OCI-LY1 (cell line): ENCODE data around the gene PLEKHG4.

Experiments
- H2AFZ ChIP-seq: fragments of 200-600 bp; sonication (generic), shearing (Covaris generic); 2 replicates; pipeline ENCODE4 v1.6.0; 2014; ENCODE audit warnings: antibody characterized with exemption, mild to moderate bottlenecking, low read length
- H3F3A ChIP-seq: fragments of 200-600 bp; sonication (generic), shearing (Covaris generic); 2 replicates; pipeline ENCODE4 v1.6.0; 2014; ENCODE audit warnings: mild to moderate bottlenecking, antibody characterized with exemption, low read length, moderate library complexity; ENCODE audit not compliant: insufficient read depth
- H3K27ac ChIP-seq: fragments of 200-600 bp; sonication (generic); 2 replicates; pipeline ENCODE4 v1.5.1; 2014; ENCODE audit warnings: low read length, mixed run types, mild to moderate bottlenecking, low read depth; ENCODE audit not compliant: poor library complexity, severe bottlenecking
- H3K27me3 ChIP-seq: fragments of 200-600 bp; sonication (generic); 2 replicates; pipeline ENCODE4 v1.6.0; 2014; ENCODE audit warnings: antibody characterized with exemption, mild to moderate bottlenecking, low read length, moderate library complexity; ENCODE audit not compliant: insufficient read depth
- H3K36me3 ChIP-seq: fragments of 200-600 bp; sonication (generic); 2 replicates; pipeline ENCODE4 v1.6.1; 2014; ENCODE audit warnings: mild to moderate bottlenecking, antibody characterized with exemption, low read length, moderate library complexity, mixed read lengths; ENCODE audit not compliant: insufficient read depth
- H3K4me1 ChIP-seq: fragments of 200-600 bp; sonication (generic); 2 replicates; pipeline ENCODE4 v1.5.1; 2014; ENCODE audit warnings: mild to moderate bottlenecking, low read length, moderate library complexity; ENCODE audit not compliant: insufficient read depth, severe bottlenecking
- H3K4me2 ChIP-seq: fragments of 200-600 bp; sonication (generic), shearing (Covaris generic); 2 replicates; pipeline ENCODE4 v1.6.1; 2014; ENCODE audit warnings: low read length
- H3K4me3 ChIP-seq: fragments of 200-600 bp; sonication (generic); 2 replicates; pipeline ENCODE4 v1.5.1; 2014; ENCODE audit warnings: low read length, low read depth, mild to moderate bottlenecking, mixed read lengths; ENCODE audit not compliant: poor library complexity, severe bottlenecking
- H3K79me2 ChIP-seq: fragments of 200-600 bp; shearing (Covaris generic); 2 replicates; pipeline ENCODE4 v1.6.1; 2016; ENCODE audit warnings: mixed run types, low read length, mixed read lengths; ENCODE audit not compliant: insufficient read depth
- H3K9ac ChIP-seq: fragments of 200-600 bp; sonication (generic), shearing (Covaris generic); 2 replicates; pipeline ENCODE4 v1.6.1; 2014; ENCODE audit warnings: mild to moderate bottlenecking, low read length, mixed read lengths
- H3K9me2 ChIP-seq: fragments of 200-600 bp; sonication (generic), shearing (Covaris generic); 2 replicates; pipeline ENCODE4 v1.6.1; 2014; ENCODE audit warnings: low read depth, mild to moderate bottlenecking, low read length, mixed read lengths
- H3K9me3 ChIP-seq: fragments of 200-600 bp; shearing (Covaris generic); 2 replicates; pipeline ENCODE4 v1.6.1; 2014; ENCODE audit warnings: low read length, mixed read lengths
- H4K20me1 ChIP-seq: fragments of 200-600 bp; sonication (generic), shearing (Covaris generic); 2 replicates; pipeline ENCODE4 v1.6.0; 2016; ENCODE audit warnings: mild to moderate bottlenecking, low read length; ENCODE audit not compliant: insufficient read depth
- EZH2 ChIP-seq: fragments of 200-600 bp; sonication (generic), shearing (Covaris generic); IDR thresholded peaks from 2 replicates; pipeline ENCODE4 v1.8.0; 2017; ENCODE audit warnings: borderline replicate concordance, mixed run types, mild to moderate bottlenecking, antibody characterized with exemption, low read length, moderate library complexity, mixed read lengths
- TF ChIP-seq, protein P1 (sequence below): fragments of 200-600 bp; sonication (generic), shearing (Covaris generic); IDR thresholded peaks from 2 replicates; pipeline ENCODE4 v1.5.1; 2017; ENCODE audit warnings: mild to moderate bottlenecking, antibody characterized with exemption, low read length, moderate library complexity, mixed read lengths

Gene PLEKHG4

DNA sequence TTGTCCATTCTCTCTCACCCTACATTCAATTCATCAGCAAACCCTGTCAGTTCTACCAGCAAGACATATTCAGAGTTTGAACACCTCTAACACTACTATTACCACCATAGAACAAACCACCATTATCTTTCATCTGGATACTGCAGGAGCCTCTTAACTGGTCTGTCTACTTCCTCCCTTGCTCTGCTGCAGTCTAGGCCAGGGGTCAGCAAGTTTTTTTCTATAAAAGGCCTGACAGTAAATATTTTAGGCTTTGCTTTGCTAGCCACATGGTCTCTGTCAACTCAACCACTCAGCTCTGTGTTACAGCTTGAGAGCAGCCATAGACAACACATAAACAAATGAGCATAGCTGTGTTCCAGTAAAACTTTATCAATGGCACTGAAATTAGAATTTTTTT is 33.4 kb downstream of the PLEKHG4 start:
- no peak overlapping the region for H3K27ac ChIP-seq
- H2AFZ ChIP-seq, result no peak overlapping the region
- H3K27me3 ChIP-seq, result no peaks in the 10 kb centered on the region
- no peak overlapping the region for H3K4me3 ChIP-seq
- no peak overlapping the region for H3K9ac ChIP-seq
- H4K20me1 ChIP-seq, result no peaks in the 10 kb centered on the region
- no peaks in the 10 kb centered on the region for H3F3A ChIP-seq
- no peaks in the 10 kb centered on the region for H3K4me1 ChIP-seq
- H3K4me2 ChIP-seq, result no peak overlapping the region
- TF ChIP-seq, protein P1, sequence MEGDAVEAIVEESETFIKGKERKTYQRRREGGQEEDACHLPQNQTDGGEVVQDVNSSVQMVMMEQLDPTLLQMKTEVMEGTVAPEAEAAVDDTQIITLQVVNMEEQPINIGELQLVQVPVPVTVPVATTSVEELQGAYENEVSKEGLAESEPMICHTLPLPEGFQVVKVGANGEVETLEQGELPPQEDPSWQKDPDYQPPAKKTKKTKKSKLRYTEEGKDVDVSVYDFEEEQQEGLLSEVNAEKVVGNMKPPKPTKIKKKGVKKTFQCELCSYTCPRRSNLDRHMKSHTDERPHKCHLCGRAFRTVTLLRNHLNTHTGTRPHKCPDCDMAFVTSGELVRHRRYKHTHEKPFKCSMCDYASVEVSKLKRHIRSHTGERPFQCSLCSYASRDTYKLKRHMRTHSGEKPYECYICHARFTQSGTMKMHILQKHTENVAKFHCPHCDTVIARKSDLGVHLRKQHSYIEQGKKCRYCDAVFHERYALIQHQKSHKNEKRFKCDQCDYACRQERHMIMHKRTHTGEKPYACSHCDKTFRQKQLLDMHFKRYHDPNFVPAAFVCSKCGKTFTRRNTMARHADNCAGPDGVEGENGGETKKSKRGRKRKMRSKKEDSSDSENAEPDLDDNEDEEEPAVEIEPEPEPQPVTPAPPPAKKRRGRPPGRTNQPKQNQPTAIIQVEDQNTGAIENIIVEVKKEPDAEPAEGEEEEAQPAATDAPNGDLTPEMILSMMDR, result no peak
- no peak for TF ChIP-seq EZH2
- no peaks in the 10 kb centered on the region for H3K36me3 ChIP-seq
- H3K9me3 ChIP-seq, result no peaks in the 10 kb centered on the region
- no peaks in the 10 kb centered on the region for H3K9me2 ChIP-seq
- no peaks in the 10 kb centered on the region for H3K79me2 ChIP-seq

GRCh38 chr16:67317853-67318252 is 38.5 kb downstream of the PLEKHG4 start:
- Histone ChIP-seq H3K4me3 (no peak overlapping the region), H4K20me1 (no peaks in the 10 kb centered on the region), H3K27me3 (no peaks in the 10 kb centered on the region), H2AFZ (no peak overlapping the region), H3K9me2 (no peaks in the 10 kb centered on the region), H3K27ac (no peak overlapping the region), H3K79me2 (no peaks in the 10 kb centered on the region), H3K4me2 (no peak overlapping the region), H3K9me3 (no peaks in the 10 kb centered on the region), H3K9ac (no peak overlapping the region), H3K4me1 (no peaks in the 10 kb centered on the region), H3F3A (no peaks in the 10 kb centered on the region), H3K36me3 (no peaks in the 10 kb centered on the region)
- TF ChIP-seq EZH2, result no peak
- TF ChIP-seq, protein P1, result no peak

- H3K9me2 ChIP-seq, result no peaks in the 10 kb centered on the region
- H3K27me3 ChIP-seq, result no peaks in the 10 kb centered on the region
- no peaks in the 10 kb centered on the region for H4K20me1 ChIP-seq
- peaks cover 10% of the 10 kb centered on the region for H3K4me1 ChIP-seq
- no peak overlapping the region for H3K27ac ChIP-seq
- H3K36me3 ChIP-seq, result no peaks in the 10 kb centered on the region
- no peaks in the 10 kb centered on the region for H3K79me2 ChIP-seq
- no peak for TF ChIP-seq EZH2
- TF ChIP-seq, protein P1, result no peak
- H3K9ac ChIP-seq, result peak overlapping the region; percentile 71
- H3K9me3 ChIP-seq, result no peaks in the 10 kb centered on the region
- peak overlapping the region; percentile 71 for H3K4me3 ChIP-seq
- H3F3A ChIP-seq, result no peaks in the 10 kb centered on the region
- H3K4me2 ChIP-seq, result peak overlapping the region; percentile 96
- H2AFZ ChIP-seq, result peak overlapping the region; percentile 62; the same call in 1 of the 2 replicates
These were observed 46.8 kb downstream of the PLEKHG4 start for GRCh38 chr16:67326115-67326471.
